ENCODE results near the gene CEP250. TPM values are rescaled to one million over a fixed set of nuclear protein-coding genes. Genes with fewer than 3 reads are reported as not detected.
"Not testable (repeated sequence)": the region's sequence is repeated elsewhere in the genome, so short reads cannot be mapped to it uniquely, and the experiment has no call there.

CEP250 gene
- total RNA-seq, 1 donor from 2014 or later = 15.3 TPM

GRCh38 chr20:35551503-35551902, 96.1 kb downstream of the CEP250 start:
- Histone ChIP-seq H3K4me3 (no peak overlapping the region), H3K27ac (replicated peaks) (no peak overlapping the region), H3K9me3 (replicated peaks) (no peaks in the 10 kb centered on the region), H3K27me3 (ENCODE audit: low read depth) (no peaks in the 10 kb centered on the region), H3K36me3 (peaks cover 85% of the 10 kb centered on the region), H3K4me1 (no peaks in the 10 kb centered on the region)
- no peak for DNase-seq
- no peak for TF ChIP-seq CTCF (IDR thresholded peaks at IDR 0.05; ENCODE audit: borderline replicate concordance)
- intact Hi-C loops (cut with micrococcal nuclease) = no loop called here

DNA sequence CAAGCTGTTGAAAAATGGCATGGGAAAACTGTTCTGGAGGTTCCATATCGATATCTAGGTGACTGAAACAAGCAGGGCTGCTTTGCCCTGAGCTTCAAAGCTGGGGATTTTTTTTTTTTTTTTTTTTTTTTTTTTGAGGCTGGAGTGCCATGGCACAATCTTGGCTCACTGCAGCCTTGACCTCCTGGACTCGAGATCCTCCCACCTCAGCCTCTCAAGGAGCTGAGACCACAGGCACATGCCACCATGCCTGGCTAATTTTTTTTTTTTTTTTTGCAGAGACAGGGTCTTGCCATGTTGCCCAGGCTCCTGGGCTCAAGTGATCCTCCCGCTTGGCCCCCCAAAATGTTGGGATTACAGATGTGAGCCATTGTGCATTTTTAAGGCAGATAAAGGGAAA, 97.5 kb downstream of the CEP250 start:
- Histone ChIP-seq H3K36me3 (peaks cover 86% of the 10 kb centered on the region), H3K27ac (replicated peaks) (no peak overlapping the region), H3K27me3 (ENCODE audit: low read depth) (no peaks in the 10 kb centered on the region), H3K4me1 (no peaks in the 10 kb centered on the region), H3K9me3 (replicated peaks) (no peaks in the 10 kb centered on the region), H3K4me3 (no peak overlapping the region)
- no peak for DNase-seq
- TF ChIP-seq CTCF (IDR thresholded peaks at IDR 0.05; ENCODE audit: borderline replicate concordance) = no peak
- intact Hi-C loops (cut with micrococcal nuclease) = no loop called here

GRCh38 chr20:35555461-35555860, 100.1 kb downstream of the CEP250 start:
- H3K4me1 ChIP-seq; DNase-seq; H3K27me3 ChIP-seq (ENCODE audit: low read depth); intact Hi-C loops (cut with micrococcal nuclease); H3K9me3 ChIP-seq (replicated peaks); H3K27ac ChIP-seq (replicated peaks); H3K4me3 ChIP-seq: not testable (repeated sequence)
- peaks cover 63% of the 10 kb centered on the region for H3K36me3 ChIP-seq

DNA sequence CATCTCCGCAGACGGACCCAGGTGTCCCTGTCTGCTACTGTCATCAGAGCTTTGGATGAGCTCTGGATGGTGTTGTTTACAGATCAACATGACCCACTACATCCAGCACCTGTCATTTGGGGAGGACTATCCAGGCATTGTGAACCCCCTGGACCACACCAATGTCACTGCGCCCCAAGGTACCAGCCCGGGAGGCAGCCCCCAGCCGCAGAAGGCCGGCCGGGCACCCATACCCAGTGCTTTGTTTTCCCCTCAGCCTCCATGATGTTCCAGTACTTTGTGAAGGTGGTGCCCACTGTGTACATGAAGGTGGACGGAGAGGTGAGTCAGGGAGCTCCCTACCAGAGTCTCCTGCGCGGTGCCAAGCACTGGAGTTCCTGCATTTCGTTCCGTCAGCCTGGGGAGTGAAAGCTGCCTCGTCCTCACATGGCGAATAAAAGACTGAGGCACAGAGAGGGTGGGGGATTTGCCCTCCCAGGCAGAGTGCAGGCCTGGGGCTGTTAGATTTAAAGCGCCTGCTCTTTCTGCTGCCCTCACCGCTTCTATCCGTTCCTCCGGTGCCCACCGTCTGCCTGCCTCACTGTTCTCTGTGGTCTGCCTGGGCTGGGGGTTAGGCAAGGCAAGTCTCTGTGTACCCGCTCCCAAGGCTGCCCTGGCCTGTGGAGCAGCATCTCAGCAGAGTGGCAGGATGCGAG, 100.7 kb downstream of the CEP250 start:
- Histone ChIP-seq H3K4me1 (no peaks in the 10 kb centered on the region), H3K36me3 (peaks cover 57% of the 10 kb centered on the region), H3K4me3 (no peak overlapping the region), H3K27me3 (ENCODE audit: low read depth) (no peaks in the 10 kb centered on the region), H3K27ac (replicated peaks) (no peak overlapping the region), H3K9me3 (replicated peaks) (no peaks in the 10 kb centered on the region)
- no peak for DNase-seq
- TF ChIP-seq CTCF (IDR thresholded peaks at IDR 0.05; ENCODE audit: borderline replicate concordance) = no peak
- intact Hi-C loops (cut with micrococcal nuclease) = no loop called here

DNA sequence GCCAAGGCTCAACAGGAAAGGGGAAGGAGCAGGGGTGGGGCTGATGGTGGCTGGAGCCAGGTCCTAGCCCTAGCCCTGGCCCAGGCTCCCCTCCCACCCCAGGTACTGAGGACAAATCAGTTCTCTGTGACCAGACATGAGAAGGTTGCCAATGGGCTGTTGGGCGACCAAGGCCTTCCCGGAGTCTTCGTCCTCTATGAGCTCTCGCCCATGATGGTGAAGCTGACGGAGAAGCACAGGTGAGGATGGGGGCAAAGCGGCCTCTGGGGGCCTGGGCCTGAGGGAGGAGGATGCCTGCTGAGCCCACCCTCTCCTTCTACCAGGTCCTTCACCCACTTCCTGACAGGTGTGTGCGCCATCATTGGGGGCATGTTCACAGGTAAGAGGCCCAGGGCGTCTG, 101.5 kb downstream of the CEP250 start:
- Histone ChIP-seq H3K27ac (replicated peaks) (no peak overlapping the region), H3K27me3 (ENCODE audit: low read depth) (no peaks in the 10 kb centered on the region), H3K4me1 (no peaks in the 10 kb centered on the region), H3K36me3 (peaks cover 49% of the 10 kb centered on the region), H3K4me3 (no peak overlapping the region), H3K9me3 (replicated peaks) (no peaks in the 10 kb centered on the region)
- no peak for TF ChIP-seq CTCF (IDR thresholded peaks at IDR 0.05; ENCODE audit: borderline replicate concordance)
- intact Hi-C loops (cut with micrococcal nuclease) = no loop called here
- DNase-seq = no peak

DNA sequence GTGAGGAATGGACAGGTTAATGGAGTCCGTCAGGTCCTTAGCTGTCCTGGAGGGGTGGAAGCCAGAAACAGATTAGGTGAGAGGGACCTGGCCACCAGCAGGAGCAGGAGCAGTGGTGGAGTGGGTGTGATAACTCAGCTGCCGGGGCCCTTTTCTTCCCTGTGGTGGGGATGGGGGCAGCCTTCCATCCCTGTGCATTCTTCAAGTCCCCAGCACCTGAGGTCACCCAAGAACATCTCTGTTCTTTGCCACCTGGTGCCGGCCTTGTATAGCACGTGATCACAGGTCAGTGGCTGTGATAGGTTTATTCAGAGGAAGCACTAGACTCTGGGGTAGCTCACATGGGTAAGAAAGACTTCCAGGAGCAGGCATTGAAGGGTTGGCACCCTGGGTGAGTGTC, 103.1 kb downstream of the CEP250 start:
- H3K36me3 ChIP-seq = peaks cover 44% of the 10 kb centered on the region
- no peak for TF ChIP-seq CTCF (IDR thresholded peaks at IDR 0.05; ENCODE audit: borderline replicate concordance)
- H3K4me1 ChIP-seq = no peaks in the 10 kb centered on the region
- no peak for DNase-seq
- intact Hi-C loops (cut with micrococcal nuclease) = no loop called here
- H3K27ac ChIP-seq (replicated peaks) = no peak overlapping the region
- H3K27me3 ChIP-seq (ENCODE audit: low read depth) = no peaks in the 10 kb centered on the region
- H3K4me3 ChIP-seq = no peak overlapping the region
- no peaks in the 10 kb centered on the region for H3K9me3 ChIP-seq (replicated peaks)
